GM23248 (cell line): ENCODE data around the gene SMG1.

Experiments used
- EZH2 ChIP-seq: fragments of 200-600 bp; sonication (generic); IDR thresholded peaks from 2 replicates; pipeline ENCODE4 v1.6.1; 2018; ENCODE audit warnings: antibody characterized with exemption, mild to moderate bottlenecking; ENCODE audit not compliant: insufficient read depth, poor library complexity, severe bottlenecking
- EZH2phosphoT487 ChIP-seq: fragments of 200-600 bp; sonication (generic); IDR thresholded peaks from 2 replicates; pipeline ENCODE4 v1.6.1; 2018; ENCODE audit warnings: antibody characterized with exemption, moderate library complexity, mild to moderate bottlenecking, low read depth; ENCODE audit not compliant: insufficient read depth

- TF ChIP-seq EZH2 (no peak), EZH2phosphoT487 (no peak)
These were observed 48.9 kb upstream of the SMG1 start for GRCh38 chr16:18975109-18975508.
